WTC11 (cell line): Measurements from ENCODE around the gene NKD1.

ENCODE experiments used
- CTCF ChIP-seq: fragments of 200-600 bp; IDR thresholded peaks from 2 replicates; pipeline ENCODE4 v1.8.0; 2022; ENCODE audit warnings: antibody characterized with exemption
- FOXK1 ChIP-seq: sonication (generic); formaldehyde crosslinking; IDR thresholded peaks from 2 replicates; pipeline ENCODE4 v1.8.0; 2022; ENCODE audit warnings: mild to moderate bottlenecking, moderate library complexity, missing genetic modification reagents
- IRF1 ChIP-seq: sonication (generic); formaldehyde crosslinking; IDR thresholded peaks from 2 replicates; pipeline ENCODE4 v1.8.0; 2023; ENCODE audit warnings: missing genetic modification reagents
- IRF2 ChIP-seq: sonication (generic); formaldehyde crosslinking; IDR thresholded peaks from 2 replicates; pipeline ENCODE4 v1.8.0; 2022; ENCODE audit warnings: low read depth, missing genetic modification reagents, borderline replicate concordance
- MAX ChIP-seq: sonication (generic); formaldehyde crosslinking; IDR thresholded peaks from 2 replicates; pipeline ENCODE4 v1.8.0; 2022; ENCODE audit warnings: mild to moderate bottlenecking, missing genetic modification reagents
- PREB ChIP-seq: sonication (generic); formaldehyde crosslinking; IDR thresholded peaks from 2 replicates; pipeline ENCODE4 v1.8.1; 2022; ENCODE audit warnings: mild to moderate bottlenecking, missing genetic modification reagents, moderate library complexity, borderline replicate concordance
- STAT6 ChIP-seq: sonication (generic); formaldehyde crosslinking; conservative IDR thresholded peaks from 2 replicates; pipeline ENCODE4 v1.8.1; 2023; ENCODE audit warnings: mild to moderate bottlenecking, low read depth, missing genetic modification reagents, moderate library complexity
- TEAD4 ChIP-seq: sonication (generic); formaldehyde crosslinking; IDR thresholded peaks from 2 replicates; pipeline ENCODE4 v1.8.0; 2022; ENCODE audit warnings: mild to moderate bottlenecking, missing genetic modification reagents

- TF ChIP-seq CTCF, result no peak
- no peak for TF ChIP-seq MAX (CRISPR knock-in tag)
- TF ChIP-seq FOXK1 (CRISPR knock-in tag), result no peak
- no peak for TF ChIP-seq IRF2 (CRISPR knock-in tag)
- no peak for TF ChIP-seq PREB (CRISPR knock-in tag)
- TF ChIP-seq IRF1 (CRISPR knock-in tag), result no peak
- TF ChIP-seq TEAD4, result no peak
- no peak for TF ChIP-seq STAT6 (CRISPR knock-in tag)
Measured at GRCh38 chr16:50636753-50637374, 88.7 kb downstream of the NKD1 start.
